GM18517 (cell line): Measurements from ENCODE around the gene KRT86.

Experiments
- ATAC-seq: cut with Tn5 transposase; IDR thresholded peaks from one replicate; pipeline ENCODE4 v1.9.1; 2021; ENCODE audit warnings: mild to moderate bottlenecking, moderate library complexity; ENCODE audit not compliant: unreplicated experiment

Gene KRT86

DNA sequence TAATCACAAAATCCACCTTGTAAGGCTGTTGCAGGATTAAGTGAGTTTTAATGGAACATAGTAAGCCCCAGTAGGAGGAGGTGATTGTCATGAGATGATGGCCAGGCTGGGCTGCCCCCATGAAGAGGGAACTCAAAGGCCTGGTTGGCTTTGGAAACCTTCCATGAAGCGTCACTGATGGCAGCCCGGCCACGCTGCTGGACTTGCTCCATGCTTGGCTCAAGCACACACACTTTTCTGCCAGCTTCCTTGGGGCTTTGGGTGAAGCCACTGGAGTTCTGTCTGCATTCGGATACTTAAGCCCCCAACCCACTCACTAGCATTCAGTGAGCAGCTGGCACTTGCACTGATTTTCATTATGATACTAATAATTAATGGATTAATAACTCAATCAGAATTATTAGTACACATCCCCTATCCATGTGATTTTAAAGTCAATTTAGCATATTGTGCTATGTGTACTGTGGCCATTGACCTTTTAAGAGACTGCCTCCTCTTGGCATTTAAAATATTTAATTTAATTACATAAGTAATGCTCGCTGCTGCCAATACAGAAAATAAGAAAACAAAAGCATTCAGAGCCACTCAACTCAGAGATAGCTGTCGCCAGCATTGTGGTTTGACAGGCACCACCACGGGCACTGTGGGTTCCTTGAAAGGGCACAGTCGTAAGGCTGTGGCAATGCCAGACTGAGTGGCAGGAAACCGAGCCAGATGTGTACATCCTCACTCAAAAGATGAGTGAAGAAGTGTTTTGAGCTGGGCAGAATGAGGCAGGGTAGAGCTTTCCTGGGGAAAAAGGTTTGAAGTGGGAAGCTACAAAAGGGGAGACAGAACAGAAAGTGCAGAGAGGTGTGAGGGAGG is 77.0 kb downstream of the KRT86 start:
- ATAC-seq, result no peak

GRCh38 chr12:52352951-52353350 is 78.5 kb downstream of the KRT86 start:
- no peak for ATAC-seq

- ATAC-seq, result no peak
These were observed 79.3 kb downstream of the KRT86 start for GRCh38 chr12:52353766-52354165.

DNA sequence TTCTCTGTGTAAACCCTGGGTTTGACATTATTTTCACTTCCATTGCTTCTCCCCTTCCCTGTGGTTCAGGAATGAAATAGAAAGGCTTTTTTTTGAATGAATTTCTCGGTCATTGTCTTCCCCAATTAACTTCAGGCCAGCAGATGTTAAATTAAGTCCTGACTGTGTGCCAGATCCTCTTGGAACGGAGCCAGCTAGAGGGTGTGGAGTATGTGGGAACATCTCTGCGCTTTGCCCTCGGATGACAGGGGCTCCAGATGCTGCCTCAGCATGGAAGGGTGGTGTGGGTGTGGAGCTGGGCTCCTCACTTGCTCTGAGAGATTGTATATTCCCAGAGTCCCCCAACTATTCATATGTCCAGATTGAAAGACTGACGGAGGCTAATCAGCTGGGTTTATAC is 79.8 kb downstream of the KRT86 start:
- ATAC-seq, result no peak

DNA sequence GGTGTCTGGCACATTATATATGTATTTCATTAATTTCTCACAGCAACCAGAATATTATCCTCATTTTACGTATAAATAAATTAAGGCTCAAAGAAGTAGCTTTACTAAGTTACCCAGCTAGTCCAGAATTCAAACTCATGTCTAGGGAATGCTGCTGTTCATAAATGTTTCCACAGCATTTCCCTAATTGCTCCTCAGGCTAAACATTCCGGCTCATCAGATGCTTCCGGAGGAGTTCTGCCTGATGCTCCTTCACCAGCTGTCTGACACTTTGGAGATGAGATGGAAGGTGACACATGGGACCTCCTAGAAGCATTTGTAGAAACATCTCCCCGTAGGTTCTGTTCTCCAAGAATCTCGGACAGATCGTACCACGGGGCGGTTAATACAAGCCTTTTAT is 80.7 kb downstream of the KRT86 start:
- ATAC-seq, result no peak

GRCh38 chr12:52356031-52356761 is 81.8 kb downstream of the KRT86 start:
- ATAC-seq, result no peak

DNA sequence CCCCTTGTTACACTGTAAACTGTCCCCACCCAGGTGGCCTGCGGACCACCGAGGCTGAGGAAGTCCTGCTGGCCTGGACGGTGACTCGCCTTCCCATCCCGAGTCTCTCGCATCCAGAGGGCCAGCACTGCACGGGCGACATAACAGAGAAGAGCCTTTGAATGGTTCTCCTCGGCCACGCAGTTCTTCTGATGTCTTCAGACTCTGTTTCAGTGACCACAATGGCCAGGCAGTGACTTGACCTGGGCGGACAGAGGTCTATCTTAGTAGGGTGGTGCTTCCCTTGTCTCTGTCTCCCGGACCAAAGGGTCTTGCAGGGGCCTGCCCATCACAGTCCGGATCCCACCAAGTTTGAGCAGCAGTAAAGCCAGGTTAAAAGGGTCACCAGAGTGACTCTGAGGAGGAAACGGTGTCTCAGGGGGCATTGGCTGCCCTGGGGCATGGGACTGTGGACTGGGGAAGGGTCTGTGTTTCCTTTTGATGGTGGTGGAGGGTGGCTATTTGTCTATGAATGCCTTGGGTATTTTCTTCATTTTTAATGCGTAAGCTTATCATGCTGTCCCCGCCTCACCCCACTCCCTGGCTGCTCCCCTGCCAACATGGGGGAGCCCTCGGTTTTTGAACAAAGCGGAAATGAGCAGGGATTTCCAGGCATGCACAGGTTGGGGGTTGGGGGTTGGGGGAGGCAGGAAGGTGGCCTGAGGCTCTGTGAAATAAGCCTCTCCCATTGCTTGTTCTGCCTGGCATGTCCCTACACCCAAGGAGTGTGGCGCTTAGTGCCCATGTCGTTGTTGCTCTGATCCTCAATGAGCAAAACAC is 82.5 kb downstream of the KRT86 start:
- no peak for ATAC-seq
